Uterus (tissue), 2 donors: ENCODE data around the gene PPHLN1.

ENCODE experiments used
- CTCF ChIP-seq, 4 experiments: fragments of 200-600 bp in 2 of 4; fragments of 450-650 bp in 2 of 4; sonication (generic) in 2 of 4; IDR thresholded peaks; one replicate each; pipeline ENCODE4 v1.5.1; 2016 to 2019; ENCODE audit warnings: antibody characterized with exemption in 4 of 4, mild to moderate bottlenecking in 2 of 4, moderate library complexity in 1 of 4
- POLR2A ChIP-seq, 2 donors: fragments of 450-650 bp; IDR thresholded peaks; one replicate each; pipeline ENCODE4 v1.6.1; 2016; ENCODE audit warnings: antibody characterized with exemption in 2 of 2, mild to moderate bottlenecking in 1 of 2, moderate library complexity in 1 of 2

- TF ChIP-seq CTCF (IDR thresholded peaks at IDR 0.05) (no peak), POLR2A (IDR thresholded peaks at IDR 0.05) (no peak)
Measured at GRCh38 chr12:42323856-42324255, 2.1 kb upstream of the PPHLN1 start.
